IMR-90 (cell line): ENCODE data around the gene MNT.

Experiments used
- BHLHE40 ChIP-seq: fragments of 150-350 bp; IDR thresholded peaks from 2 replicates; pipeline ENCODE4 v1.6.1; 2016; ENCODE audit warnings: mild to moderate bottlenecking, low read depth, low read length
- CEBPB ChIP-seq: IDR thresholded peaks from 2 replicates; pipeline ENCODE4 v1.6.1; 2012; ENCODE audit warnings: low read depth, low read length, improper control_type of control experiment
- CTCF ChIP-seq: conservative IDR thresholded peaks from 2 replicates; pipeline ENCODE4 v1.5.1; 2012; ENCODE audit warnings: mild to moderate bottlenecking, low read depth, low read length, improper control_type of control experiment
- MAFK ChIP-seq: IDR thresholded peaks from 2 replicates; pipeline ENCODE4 v1.6.1; 2012; ENCODE audit warnings: low read depth, low read length, improper control_type of control experiment
- POLR2A ChIP-seq: IDR thresholded peaks from 2 replicates; pipeline ENCODE4 v1.6.1; 2012; ENCODE audit warnings: mild to moderate bottlenecking, low read depth, low read length
- RCOR1 ChIP-seq: IDR thresholded peaks from 2 replicates; pipeline ENCODE4 v1.6.1; 2012; ENCODE audit warnings: mild to moderate bottlenecking, low read length, improper control_type of control experiment; ENCODE audit not compliant: insufficient replicate concordance
- RFX5 ChIP-seq: IDR thresholded peaks from 2 replicates; pipeline ENCODE4 v1.8.0; 2012; ENCODE audit warnings: low read depth, mild to moderate bottlenecking, low read length, moderate library complexity
- SMC3 ChIP-seq: fragments of 150-350 bp; IDR thresholded peaks from 2 replicates; pipeline ENCODE4 v1.6.1; 2016; ENCODE audit warnings: low read depth, mild to moderate bottlenecking, antibody characterized with exemption, low read length, moderate library complexity
- TF ChIP-seq, protein P1 (sequence below): fragments of 150-350 bp; IDR thresholded peaks from 2 replicates; pipeline ENCODE4 v1.6.1; 2017; ENCODE audit warnings: mild to moderate bottlenecking, antibody characterized with exemption, low read length, low read depth
- TF ChIP-seq, protein P2 (sequence below): fragments of 150-350 bp; IDR thresholded peaks from 2 replicates; pipeline ENCODE4 v1.6.1; 2016; ENCODE audit warnings: low read depth, mild to moderate bottlenecking, low read length, moderate library complexity, borderline replicate concordance

DNA sequence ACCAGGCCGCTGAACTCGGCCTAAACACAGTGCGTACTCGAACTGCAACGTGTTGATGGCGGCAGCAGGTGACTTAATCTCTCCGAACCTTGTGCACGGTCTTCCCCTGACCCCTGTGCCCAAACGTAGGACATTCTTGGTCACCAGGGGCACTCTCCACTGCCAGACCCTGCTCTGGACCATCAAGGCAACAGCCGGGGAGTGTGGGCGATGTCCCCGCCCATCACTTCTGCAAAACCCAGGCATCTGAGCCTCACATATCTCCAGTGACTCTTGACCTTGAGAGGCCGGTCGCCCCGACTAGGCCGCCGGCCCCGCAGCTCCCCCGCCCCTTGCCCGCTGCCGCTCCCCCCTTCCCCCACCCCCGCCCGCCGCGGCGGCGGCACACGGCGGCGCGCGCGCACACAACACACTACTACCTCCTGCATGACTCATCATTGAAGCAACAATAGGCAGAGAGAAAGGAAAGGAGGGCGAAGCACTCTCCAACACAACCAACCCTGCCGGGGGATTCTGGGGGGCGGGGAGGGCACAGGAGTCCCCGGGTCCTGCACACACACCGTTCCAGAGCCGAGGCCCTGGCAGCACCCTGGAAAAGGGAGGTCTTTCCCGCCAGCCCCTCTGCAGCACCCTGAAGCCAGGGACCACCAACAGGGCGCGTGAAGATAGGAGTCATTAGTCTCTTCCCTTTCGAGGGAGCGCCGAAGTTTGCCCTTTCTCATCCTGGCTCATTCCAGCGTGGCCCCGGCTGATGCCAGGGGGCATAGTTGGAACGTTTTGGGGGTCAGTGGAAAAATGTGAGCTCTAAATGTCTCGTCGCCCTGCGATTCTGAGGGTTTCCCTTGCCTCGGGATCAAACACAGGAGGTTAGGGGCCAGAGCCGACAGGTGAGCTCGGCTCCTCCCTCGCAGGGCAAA lies 1.9 kb downstream of the MNT start:
- TF ChIP-seq CTCF = no peak
- TF ChIP-seq, protein P1, sequence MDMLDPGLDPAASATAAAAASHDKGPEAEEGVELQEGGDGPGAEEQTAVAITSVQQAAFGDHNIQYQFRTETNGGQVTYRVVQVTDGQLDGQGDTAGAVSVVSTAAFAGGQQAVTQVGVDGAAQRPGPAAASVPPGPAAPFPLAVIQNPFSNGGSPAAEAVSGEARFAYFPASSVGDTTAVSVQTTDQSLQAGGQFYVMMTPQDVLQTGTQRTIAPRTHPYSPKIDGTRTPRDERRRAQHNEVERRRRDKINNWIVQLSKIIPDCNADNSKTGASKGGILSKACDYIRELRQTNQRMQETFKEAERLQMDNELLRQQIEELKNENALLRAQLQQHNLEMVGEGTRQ = no peak
- TF ChIP-seq RCOR1 = no peak
- 0 out of 2 replicates have a peak, but pooled peaks have one; percentile 34 for TF ChIP-seq BHLHE40
- TF ChIP-seq, protein P2, sequence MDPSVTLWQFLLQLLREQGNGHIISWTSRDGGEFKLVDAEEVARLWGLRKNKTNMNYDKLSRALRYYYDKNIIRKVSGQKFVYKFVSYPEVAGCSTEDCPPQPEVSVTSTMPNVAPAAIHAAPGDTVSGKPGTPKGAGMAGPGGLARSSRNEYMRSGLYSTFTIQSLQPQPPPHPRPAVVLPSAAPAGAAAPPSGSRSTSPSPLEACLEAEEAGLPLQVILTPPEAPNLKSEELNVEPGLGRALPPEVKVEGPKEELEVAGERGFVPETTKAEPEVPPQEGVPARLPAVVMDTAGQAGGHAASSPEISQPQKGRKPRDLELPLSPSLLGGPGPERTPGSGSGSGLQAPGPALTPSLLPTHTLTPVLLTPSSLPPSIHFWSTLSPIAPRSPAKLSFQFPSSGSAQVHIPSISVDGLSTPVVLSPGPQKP = no peak
- TF ChIP-seq CEBPB = no peak
- no peak for TF ChIP-seq SMC3
- TF ChIP-seq RFX5 = no peak
- TF ChIP-seq POLR2A = peak; percentile 47; the same call in 1 of the 2 replicates
- TF ChIP-seq MAFK = no peak
